ENCODE results near the gene TRIM7.

TRIM7 gene

GRCh38 chr5:181169459-181170236, 35.3 kb downstream of the TRIM7 start:
- DNase-seq = peak; percentile 86

- no peak for DNase-seq
Observed at GRCh38 chr5:181168595-181169118, 36.3 kb downstream of the TRIM7 start.

GRCh38 chr5:181167814-181168488, 37.0 kb downstream of the TRIM7 start:
- peak; percentile 40 for DNase-seq

GRCh38 chr5:181166812-181167733, 37.9 kb downstream of the TRIM7 start:
- DNase-seq = peak; percentile 13

GRCh38 chr5:181164076-181164952, 40.7 kb downstream of the TRIM7 start:
- peak; percentile 63 for DNase-seq

- no peak for DNase-seq
Observed at GRCh38 chr5:181163487-181164075, 41.4 kb downstream of the TRIM7 start.

- no peak for DNase-seq
Observed at GRCh38 chr5:181161534-181162175, 43.3 kb downstream of the TRIM7 start.

- DNase-seq = peak; percentile 77
Observed at GRCh38 chr5:181160755-181161533, 44.1 kb downstream of the TRIM7 start.

- DNase-seq = peak; percentile 71
Observed at GRCh38 chr5:181160152-181160754, 44.7 kb downstream of the TRIM7 start.

GRCh38 chr5:181159286-181160151, 45.5 kb downstream of the TRIM7 start:
- peak; percentile 82 for DNase-seq

GRCh38 chr5:181158869-181159268, 46.1 kb downstream of the TRIM7 start:
- no peak for DNase-seq

GRCh38 chr5:181156758-181157157, 48.2 kb downstream of the TRIM7 start:
- DNase-seq = no peak

GRCh38 chr5:181153814-181154213, 51.2 kb downstream of the TRIM7 start:
- DNase-seq = no peak

- peak; percentile 53 for DNase-seq
Observed at GRCh38 chr5:181152406-181152805, 52.6 kb downstream of the TRIM7 start.

GRCh38 chr5:181151146-181151545, 53.9 kb downstream of the TRIM7 start:
- DNase-seq = no peak

- DNase-seq = no peak
Observed at GRCh38 chr5:181149806-181150733, 54.9 kb downstream of the TRIM7 start.

- no peak for DNase-seq
Observed at GRCh38 chr5:181149355-181149754, 55.6 kb downstream of the TRIM7 start.
